HPDE6-E6E7 (cell line): Measurements from ENCODE around the gene CHCHD3.
"Not testable (repeated sequence)": the region's sequence is repeated elsewhere in the genome, so short reads cannot be mapped to it uniquely, and the experiment has no call there.

Source experiments
- DNase-seq: peaks from one replicate; pipeline ENCODE4 v3.0.0; 2011; ENCODE audit warnings: missing footprints; ENCODE audit errors: extremely low spot score

Gene CHCHD3

GRCh38 chr7:133044722-133045473 is 37.0 kb downstream of the CHCHD3 start:
- DNase-seq: no peak

GRCh38 chr7:133040674-133041073 is 41.2 kb downstream of the CHCHD3 start:
- DNase-seq: no peak

DNA sequence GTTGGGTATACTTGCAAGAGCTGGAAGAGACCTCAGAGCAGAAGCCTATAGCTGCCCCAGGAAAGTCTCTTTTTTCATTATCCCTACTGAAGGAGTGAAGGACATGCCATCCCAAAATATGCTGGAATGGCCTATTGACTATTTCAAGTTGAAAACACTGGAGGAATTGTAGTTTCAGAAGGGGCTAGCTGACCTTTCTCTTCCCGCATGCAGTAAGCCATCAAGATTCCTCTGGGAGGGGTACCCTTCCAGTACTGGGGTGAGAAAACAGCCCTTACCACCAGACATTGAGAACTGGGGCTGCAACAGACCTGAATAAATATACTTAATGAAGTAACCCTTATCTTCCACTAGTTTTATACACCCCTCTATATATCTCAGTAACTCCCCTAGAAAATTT is 41.7 kb downstream of the CHCHD3 start:
- DNase-seq: no peak

DNA sequence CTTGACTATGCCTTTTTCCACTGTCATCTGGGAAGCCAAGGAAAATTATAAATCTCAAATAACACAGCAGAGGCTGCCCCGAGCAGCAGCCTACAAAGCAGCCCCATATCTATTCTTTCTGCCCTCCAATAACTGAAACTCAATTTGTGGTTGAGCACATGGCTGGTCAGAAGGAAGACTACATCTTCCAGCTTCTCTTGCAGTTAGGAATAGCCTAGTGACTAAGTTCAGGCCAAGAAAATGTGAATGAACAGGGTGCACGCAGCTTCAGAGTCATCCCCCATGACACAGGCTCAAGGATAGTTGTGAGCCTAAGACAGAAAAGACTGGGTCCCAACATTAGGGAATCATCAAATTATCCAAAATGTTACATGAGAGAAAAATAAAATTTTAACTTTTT is 42.3 kb downstream of the CHCHD3 start:
- DNase-seq: no peak

DNA sequence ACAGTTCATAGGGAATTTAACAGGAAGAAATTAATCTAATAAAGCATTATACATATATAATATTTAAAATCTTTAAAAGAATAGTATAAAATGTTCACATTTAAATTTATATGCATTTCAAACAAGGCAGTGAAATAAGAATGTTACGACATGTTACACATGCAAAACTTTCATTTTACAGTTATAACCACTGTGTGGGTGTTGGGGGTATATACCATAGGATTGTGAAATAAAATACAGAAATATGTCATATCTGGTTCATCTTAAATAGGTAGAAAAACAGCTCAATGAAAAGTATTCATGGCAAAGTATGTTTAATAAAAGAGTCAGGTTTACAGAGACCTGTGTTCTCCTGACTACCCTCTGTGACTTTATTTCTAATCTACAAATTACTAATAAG is 45.6 kb downstream of the CHCHD3 start:
- DNase-seq: no peak

- not testable (repeated sequence) for DNase-seq
Measured at GRCh38 chr7:133035240-133035639, 46.6 kb downstream of the CHCHD3 start.

DNA sequence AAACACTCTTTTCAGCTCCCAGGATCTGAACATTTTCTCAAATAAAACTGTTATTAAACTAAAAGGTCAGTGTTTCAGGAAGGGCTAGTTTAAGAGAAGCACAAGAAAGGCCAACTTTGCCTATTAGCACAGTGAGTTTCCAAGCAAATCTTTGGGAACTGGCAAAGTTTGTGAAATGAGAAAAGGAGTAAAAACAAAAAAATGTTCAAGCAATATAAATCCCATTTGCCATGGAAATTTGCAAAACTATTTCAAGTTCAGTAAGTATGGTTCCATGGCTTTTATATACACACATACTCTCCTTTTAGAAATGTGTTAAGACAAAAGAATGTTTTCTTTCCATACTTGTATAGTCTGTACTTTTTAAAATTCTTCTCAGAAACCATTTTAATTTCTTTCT is 51.5 kb downstream of the CHCHD3 start:
- DNase-seq: no peak

DNA sequence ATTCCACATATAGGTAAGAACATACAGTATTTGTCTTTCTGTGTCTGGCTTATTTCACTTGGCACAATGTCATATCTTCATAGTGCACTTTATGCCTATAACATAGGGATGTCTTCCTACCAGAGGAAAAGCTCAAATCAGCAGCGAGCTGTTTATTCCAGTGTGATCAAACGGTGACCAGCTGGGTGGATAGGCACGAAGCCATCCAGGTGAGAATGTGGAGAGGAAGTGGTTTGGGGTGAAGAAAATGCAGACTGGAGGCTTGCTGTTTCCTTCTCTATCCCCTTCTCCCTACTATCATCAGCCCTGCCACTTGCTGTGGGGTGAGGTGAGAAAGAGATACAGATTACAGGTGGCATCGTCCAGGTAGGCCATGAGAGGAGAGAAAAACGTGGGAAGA is 52.4 kb downstream of the CHCHD3 start:
- no peak for DNase-seq

DNA sequence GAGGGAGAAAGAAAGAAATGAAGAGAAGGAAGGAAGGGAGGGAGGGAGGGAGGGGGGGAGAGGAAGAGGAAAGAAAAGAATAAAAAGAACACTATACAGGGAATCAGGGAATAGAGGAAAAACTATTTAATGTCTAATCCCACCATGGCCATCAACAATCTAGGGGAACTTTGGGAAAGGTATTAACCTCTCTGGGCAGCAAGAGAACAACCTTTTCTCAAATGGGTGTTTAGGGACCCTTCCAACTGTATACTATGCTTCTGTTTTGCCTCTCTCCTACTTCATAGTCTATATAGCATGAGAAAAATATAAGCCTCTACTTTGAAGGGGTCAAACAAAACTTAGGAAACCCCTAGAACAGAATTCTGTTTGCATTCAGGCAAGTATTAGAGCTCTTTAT is 54.5 kb downstream of the CHCHD3 start:
- DNase-seq: no peak

- DNase-seq: no peak
Measured at GRCh38 chr7:133026210-133026859, 55.6 kb downstream of the CHCHD3 start.

GRCh38 chr7:133025056-133025455 is 56.8 kb downstream of the CHCHD3 start:
- DNase-seq: no peak

DNA sequence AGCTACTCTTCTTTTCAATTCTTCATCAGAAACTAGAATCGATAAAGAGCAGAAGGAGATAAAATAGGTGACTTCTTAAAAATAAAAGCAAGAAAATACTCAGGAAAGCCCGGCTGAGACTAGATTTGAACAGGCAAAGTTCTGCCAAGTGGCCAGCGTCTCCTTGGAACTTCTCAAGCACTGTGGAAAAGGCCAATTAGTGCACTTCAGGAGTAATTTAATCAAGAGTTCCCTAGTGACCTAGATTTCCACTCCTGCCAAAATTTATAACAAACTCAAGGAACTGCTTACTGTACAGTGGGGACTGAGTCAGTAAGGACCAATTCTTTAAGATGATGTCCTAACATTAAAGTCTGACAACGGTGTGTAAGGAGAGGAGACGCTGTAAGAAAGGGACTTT is 57.3 kb downstream of the CHCHD3 start:
- no peak for DNase-seq

GRCh38 chr7:133023370-133024071 is 58.4 kb downstream of the CHCHD3 start:
- DNase-seq: no peak

DNA sequence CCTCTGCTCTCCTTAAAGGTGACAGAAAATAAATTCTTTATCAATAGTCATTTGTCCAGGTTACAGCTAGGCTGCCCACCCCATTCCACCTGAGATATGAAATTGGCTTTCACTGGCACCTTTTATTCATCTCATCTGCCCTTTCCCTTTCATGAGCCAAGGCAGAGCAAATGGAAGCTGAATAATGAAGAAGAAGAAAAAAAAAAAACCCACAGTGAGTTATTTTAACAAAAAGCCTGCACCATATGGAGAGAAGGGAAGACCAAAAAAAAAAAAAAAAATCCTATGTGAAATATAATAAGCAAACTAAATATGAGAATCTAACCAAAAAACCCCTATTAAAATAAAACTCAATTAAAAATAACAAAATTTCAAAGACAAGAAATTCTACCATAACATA is 59.2 kb downstream of the CHCHD3 start:
- DNase-seq: no peak

GRCh38 chr7:133021196-133021595 is 60.7 kb downstream of the CHCHD3 start:
- DNase-seq: no peak

DNA sequence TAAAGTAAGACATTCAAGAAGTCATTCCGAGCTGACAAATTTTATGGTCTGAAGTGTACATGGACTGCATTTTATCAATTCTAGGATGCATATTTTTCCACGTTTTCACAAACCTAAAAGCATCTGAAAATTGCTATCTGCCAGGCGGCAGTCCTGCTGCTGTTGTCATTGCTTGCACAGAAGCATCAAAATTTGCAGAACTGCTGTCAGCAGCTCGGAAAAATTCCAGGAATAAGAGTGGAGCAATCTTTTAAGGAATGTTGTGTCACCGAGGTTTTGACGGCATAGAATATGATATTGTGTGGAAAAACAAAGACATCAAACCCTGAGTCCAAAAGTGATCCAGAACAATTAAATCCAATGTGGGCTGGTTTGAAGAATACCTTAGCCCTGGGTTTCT is 61.4 kb downstream of the CHCHD3 start:
- no peak for DNase-seq

DNA sequence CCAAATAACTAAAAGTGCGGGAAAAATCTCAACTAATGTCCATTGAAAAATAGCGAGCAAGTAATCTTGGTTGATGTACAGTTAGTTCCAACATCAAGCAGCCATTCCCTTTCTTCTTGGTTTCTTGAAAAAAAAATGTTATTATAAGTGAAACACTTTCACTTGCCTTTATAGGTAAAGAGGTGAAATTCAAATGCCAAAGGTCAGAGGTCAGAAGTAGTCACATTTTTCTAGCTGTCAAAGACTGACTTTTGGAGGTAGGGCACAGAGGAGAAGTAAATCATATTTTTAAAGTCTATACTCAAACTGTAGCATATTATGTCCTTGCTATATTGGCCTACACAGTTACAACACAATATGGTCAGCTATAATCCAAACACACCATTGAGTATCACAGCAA is 62.3 kb downstream of the CHCHD3 start:
- DNase-seq: no peak

DNA sequence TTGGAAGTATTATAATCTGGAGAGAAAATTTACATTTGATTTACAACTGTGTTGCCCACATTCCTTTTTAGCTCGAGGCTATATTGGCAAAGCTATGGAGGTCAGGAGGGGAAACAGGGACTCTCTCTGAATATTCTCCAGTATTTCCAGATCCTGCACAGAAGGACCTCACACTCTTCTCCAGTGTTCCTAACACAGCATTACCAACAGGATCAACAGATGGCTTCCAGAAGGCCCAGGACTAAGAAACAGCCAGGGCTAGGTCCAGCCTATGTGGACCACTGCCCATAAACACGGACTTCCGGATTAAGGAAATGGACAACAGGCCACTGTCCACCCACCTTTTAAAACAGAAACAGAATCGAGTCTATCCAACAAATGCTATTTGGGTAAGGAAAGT is 65.3 kb downstream of the CHCHD3 start:
- no peak for DNase-seq

DNA sequence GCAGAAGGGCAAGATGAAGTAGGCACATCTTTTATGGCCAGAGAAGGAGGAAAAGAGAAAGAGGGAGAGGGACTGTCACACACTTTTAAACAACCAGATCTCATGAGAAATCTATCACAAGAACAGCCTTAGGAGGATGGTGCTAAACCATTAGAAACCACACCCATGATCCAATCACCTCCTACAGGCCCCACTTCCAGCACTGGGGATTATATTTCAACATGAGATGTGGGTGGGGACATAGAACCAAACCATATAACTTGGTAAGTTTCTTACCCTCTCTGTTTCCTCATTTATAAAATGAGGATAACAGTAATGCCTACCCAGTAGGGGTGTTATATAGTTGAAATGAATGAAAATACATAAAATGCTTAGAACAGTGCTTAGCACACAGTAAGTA is 66.0 kb downstream of the CHCHD3 start:
- DNase-seq: no peak

GRCh38 chr7:133011746-133012145 is 70.1 kb downstream of the CHCHD3 start:
- no peak for DNase-seq

- no peak for DNase-seq
Measured at GRCh38 chr7:133009426-133010252, 72.3 kb downstream of the CHCHD3 start.

- no peak for DNase-seq
Measured at GRCh38 chr7:133007961-133008360, 73.9 kb downstream of the CHCHD3 start.
